Measurements from ENCODE around the gene PPP1R15B. TPM values are rescaled to one million over a fixed set of nuclear protein-coding genes. Genes with fewer than 3 reads are reported as not detected.

The PPP1R15B gene
- total RNA-seq, 1 donor from 2014 or later: 36.1 TPM

- intact Hi-C loops (cut with DNase I): no loop called here
- H3K36me3 ChIP-seq: peaks cover 56 to 62% of the 10 kb centered on the region in 2 donors
- DNase-seq (ENCODE audit: low spot score in 2 of 2): no peak
- TF ChIP-seq CTCF (IDR thresholded peaks at IDR 0.05): no peak
- no peak overlapping the region for H3K27ac ChIP-seq
- H3K9me3 ChIP-seq: no peaks in the 10 kb centered on the region
- no peaks in the 10 kb centered on the region for H3K27me3 ChIP-seq
- H3K4me1 ChIP-seq: peaks cover 4 to 12% of the 10 kb centered on the region in 2 donors
- H3K4me3 ChIP-seq: no peak overlapping the region
These were observed 44.2 kb upstream of the PPP1R15B start for GRCh38 chr1:204455831-204456145.

- TF ChIP-seq CTCF (IDR thresholded peaks at IDR 0.05): no peak
- peaks cover 51 to 56% of the 10 kb centered on the region in 2 donors for H3K36me3 ChIP-seq
- DNase-seq (ENCODE audit: low spot score in 2 of 2): no peak
- H3K4me3 ChIP-seq: no peak overlapping the region
- no peak overlapping the region for H3K27ac ChIP-seq
- no peaks in the 10 kb centered on the region for H3K9me3 ChIP-seq
- intact Hi-C loops (cut with DNase I): no loop called here
- H3K4me1 ChIP-seq: peaks cover 6 to 15% of the 10 kb centered on the region in 2 donors
- H3K27me3 ChIP-seq: no peaks in the 10 kb centered on the region
These were observed 43.6 kb upstream of the PPP1R15B start for GRCh38 chr1:204455063-204455830.

GRCh38 chr1:204454476-204454875, 42.9 kb upstream of the PPP1R15B start:
- no peaks in the 10 kb centered on the region for H3K27me3 ChIP-seq
- no peak for DNase-seq (ENCODE audit: low spot score in 2 of 2)
- intact Hi-C loops (cut with DNase I): no loop called here
- no peak overlapping the region for H3K4me3 ChIP-seq
- no peak for TF ChIP-seq CTCF (IDR thresholded peaks at IDR 0.05)
- peaks cover 50 to 52% of the 10 kb centered on the region in 2 donors for H3K36me3 ChIP-seq
- no peaks in the 10 kb centered on the region for H3K9me3 ChIP-seq
- H3K4me1 ChIP-seq: peaks cover 6 to 15% of the 10 kb centered on the region in 2 donors
- H3K27ac ChIP-seq: no peak overlapping the region

GRCh38 chr1:204453141-204453772, 41.6 kb upstream of the PPP1R15B start:
- peaks cover 49% of the 10 kb centered on the region in 2 donors for H3K36me3 ChIP-seq
- peaks cover 6 to 15% of the 10 kb centered on the region in 2 donors for H3K4me1 ChIP-seq
- no peaks in the 10 kb centered on the region for H3K27me3 ChIP-seq
- intact Hi-C loops (cut with DNase I): no loop called here
- H3K9me3 ChIP-seq: no peaks in the 10 kb centered on the region
- DNase-seq (ENCODE audit: low spot score in 2 of 2): no peak
- H3K27ac ChIP-seq: peak overlapping the region in 1 of 2 donors; percentile 28
- H3K4me3 ChIP-seq: no peak overlapping the region
- no peak for TF ChIP-seq CTCF (IDR thresholded peaks at IDR 0.05)

- H3K36me3 ChIP-seq: peaks cover 39 to 51% of the 10 kb centered on the region in 2 donors
- intact Hi-C loops (cut with DNase I): no loop called here
These were observed 39.9 kb upstream of the PPP1R15B start for GRCh38 chr1:204451352-204452124.

More at GRCh38 chr1:204451352-204452124, 39.9 kb upstream of the PPP1R15B start:
- Histone ChIP-seq H3K27ac (peak overlapping the region; percentile 84 to 87), H3K9me3 (no peaks in the 10 kb centered on the region), H3K27me3 (no peaks in the 10 kb centered on the region), H3K4me1 (peaks cover 6 to 22% of the 10 kb centered on the region in 2 donors), H3K4me3 (no peak overlapping the region)
- DNase-seq (ENCODE audit: low spot score in 2 of 2): no peak
- TF ChIP-seq CTCF (IDR thresholded peaks at IDR 0.05): no peak

Data from ascending aorta (tissue), 2 donors.